Mononuclear cell (primary cell): ENCODE data around the gene NXNL2. TPM values are rescaled to one million over a fixed set of nuclear protein-coding genes. Genes with fewer than 3 reads are reported as not detected.

Source experiments
- H3K27me3 ChIP-seq: 2 replicates; pipeline ENCODE4 v1.6.0; 2011; ENCODE audit warnings: low read length, control low read depth; ENCODE audit not compliant: insufficient read depth
- H3K4me1 ChIP-seq: 2 replicates; pipeline ENCODE4 v1.5.1; 2011; ENCODE audit warnings: mild to moderate bottlenecking, low read length, control low read depth; ENCODE audit not compliant: insufficient read depth
- H3K4me3 ChIP-seq: 2 replicates; pipeline ENCODE4 v1.5.1; 2011; ENCODE audit warnings: mild to moderate bottlenecking, low read length, moderate library complexity
- H3K9me3 ChIP-seq: 2 replicates; pipeline ENCODE4 v1.5.1; 2011; ENCODE audit warnings: low read depth, mild to moderate bottlenecking, control low read depth, low read length
- total RNA-seq: library from RNA; depleted of rRNA; stranded (reverse); fragments of >200 nt; gene quantifications from one replicate; pipeline ENCODE4 v1.2.3, GENCODE V29; 2012

NXNL2 gene
- total RNA-seq, 1 donor = not detected

DNA sequence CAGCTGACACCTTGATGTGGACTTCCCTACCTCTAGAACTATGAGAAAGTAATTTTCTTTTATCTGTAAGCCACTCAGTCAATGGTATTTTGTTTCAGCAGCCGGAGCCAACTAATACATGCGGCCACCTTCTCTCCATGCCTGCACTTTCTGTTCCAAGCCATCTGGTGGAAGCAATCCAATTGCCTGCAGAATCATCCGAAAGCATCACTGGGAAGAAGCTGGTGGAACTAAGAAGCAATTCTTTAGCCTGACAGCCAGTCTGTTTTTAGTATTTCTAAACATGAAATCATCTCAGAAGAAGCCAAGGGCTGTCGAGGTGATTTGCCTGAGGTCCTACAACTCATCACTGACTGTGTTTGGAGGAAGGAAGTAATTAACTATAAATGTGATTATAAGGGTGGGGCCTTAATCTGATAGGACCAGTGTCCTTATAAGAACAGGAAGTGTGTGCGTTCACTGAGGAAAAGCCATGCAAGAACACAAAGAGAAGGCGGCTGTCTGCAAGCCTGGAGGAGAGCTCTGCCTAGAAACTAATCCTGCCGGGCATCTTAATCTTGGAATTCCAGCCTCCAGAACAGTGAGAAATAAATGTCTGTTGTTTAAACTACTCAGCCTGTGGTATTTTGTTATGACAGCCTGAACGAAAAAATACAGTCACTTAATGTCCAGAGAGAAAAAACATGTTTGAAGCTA is 49.1 kb downstream of the NXNL2 start:
- H3K4me3 ChIP-seq = no peak overlapping the region
- H3K27me3 ChIP-seq = no peaks in the 10 kb centered on the region
- peaks cover 9% of the 10 kb centered on the region for H3K4me1 ChIP-seq
- H3K9me3 ChIP-seq = no peaks in the 10 kb centered on the region

DNA sequence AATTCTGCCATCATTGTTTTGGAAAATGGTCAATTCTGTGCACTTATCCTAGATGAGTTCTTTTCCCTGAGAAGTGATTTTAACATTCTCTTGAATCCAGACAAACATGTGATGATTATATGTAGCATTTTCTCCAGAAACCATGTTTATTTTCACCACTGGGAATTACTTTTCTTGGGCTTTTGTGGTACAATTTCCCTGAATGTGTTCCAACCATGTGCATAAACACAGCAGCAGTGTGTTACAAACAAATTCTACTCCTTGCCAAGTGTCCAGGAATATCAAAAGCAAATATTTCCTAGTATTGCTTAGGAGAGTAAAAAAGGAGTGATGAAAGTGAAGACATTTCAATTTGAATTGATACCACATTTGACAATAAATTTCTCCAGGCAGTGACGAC is 50.4 kb downstream of the NXNL2 start:
- H3K27me3 ChIP-seq = no peaks in the 10 kb centered on the region
- H3K4me1 ChIP-seq = peaks cover 9% of the 10 kb centered on the region
- H3K4me3 ChIP-seq = no peak overlapping the region
- no peaks in the 10 kb centered on the region for H3K9me3 ChIP-seq

DNA sequence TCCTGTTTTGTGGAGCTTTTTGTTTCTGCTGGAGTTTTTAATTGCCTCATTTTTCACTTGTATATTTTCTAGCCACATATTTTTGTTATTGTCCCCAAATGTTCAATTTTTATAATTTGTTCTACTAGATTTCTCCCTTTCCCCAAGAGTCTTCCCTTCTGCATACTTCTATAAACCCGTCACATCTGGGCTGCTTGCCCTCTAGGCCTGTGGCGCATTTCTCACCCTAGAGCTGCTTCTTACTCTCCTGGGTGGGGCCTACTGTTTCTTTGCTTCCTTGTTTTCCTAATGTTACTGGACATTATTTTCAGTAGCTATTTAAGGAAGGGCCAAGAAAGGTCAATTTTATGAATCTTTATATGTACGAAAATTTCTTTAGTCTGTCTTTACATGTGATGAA is 51.5 kb downstream of the NXNL2 start:
- Histone ChIP-seq H3K4me1 (peaks cover 9% of the 10 kb centered on the region), H3K27me3 (no peaks in the 10 kb centered on the region), H3K4me3 (no peak overlapping the region), H3K9me3 (no peaks in the 10 kb centered on the region)

DNA sequence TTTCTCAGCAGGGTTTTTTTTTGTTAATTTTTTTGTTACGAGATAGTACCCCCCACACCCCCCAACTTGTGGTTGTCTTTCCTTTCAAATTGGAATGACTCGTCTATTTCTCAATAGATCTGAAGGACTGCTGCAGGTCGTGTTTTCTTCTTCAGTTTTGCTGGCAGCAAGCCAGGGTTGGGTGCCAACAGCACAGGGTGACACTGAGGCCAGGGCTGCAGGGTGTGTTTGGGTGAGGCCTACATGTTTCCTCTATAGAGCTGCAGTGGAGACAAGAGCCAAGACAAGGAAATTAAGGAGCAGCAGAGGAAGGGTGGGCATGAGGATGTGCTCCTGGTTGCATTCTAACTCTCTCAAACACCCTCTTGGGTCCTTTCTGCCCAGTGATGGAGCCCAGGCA is 52.2 kb downstream of the NXNL2 start:
- Histone ChIP-seq H3K4me1 (peaks cover 9% of the 10 kb centered on the region), H3K27me3 (no peaks in the 10 kb centered on the region), H3K9me3 (no peaks in the 10 kb centered on the region), H3K4me3 (no peak overlapping the region)

DNA sequence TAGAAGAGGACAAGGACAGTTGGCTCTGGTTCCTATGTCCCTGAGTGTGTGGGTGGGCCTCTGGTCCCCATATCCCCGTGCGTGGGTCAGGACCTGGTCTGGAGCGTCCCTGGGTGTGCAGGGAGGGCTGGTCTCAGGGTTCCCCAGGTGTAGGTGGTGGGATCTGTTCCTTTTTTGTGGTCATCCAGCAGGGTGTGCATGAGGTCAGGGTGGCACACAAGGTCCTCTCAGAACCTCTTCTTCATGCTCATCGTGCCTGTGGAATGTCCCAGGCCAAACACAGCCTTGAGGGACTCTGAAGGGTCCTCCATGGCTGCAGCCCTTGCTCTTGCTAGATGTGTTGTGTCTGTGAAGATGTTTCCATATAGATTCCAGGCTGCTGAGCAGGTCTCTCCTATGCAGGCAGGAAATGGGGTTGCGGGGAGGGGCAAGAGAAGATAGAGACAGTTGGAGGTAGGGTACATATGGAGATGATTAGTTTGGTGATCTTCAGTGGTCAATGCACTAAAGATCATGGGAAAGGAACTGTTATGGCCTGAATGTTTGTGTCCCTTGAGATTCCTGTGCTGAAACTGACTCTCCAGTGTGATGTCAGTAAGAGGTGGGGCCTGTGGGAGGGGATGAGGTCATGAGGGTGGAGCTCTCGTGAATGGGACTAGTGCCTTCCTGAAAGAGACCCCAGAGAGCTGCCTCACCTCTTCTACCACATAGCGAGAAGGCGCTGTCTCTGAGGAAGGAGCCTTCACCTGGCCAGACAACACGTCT is 53.1 kb downstream of the NXNL2 start:
- Histone ChIP-seq H3K4me3 (no peak overlapping the region), H3K4me1 (peaks cover 9% of the 10 kb centered on the region), H3K9me3 (no peaks in the 10 kb centered on the region)

DNA sequence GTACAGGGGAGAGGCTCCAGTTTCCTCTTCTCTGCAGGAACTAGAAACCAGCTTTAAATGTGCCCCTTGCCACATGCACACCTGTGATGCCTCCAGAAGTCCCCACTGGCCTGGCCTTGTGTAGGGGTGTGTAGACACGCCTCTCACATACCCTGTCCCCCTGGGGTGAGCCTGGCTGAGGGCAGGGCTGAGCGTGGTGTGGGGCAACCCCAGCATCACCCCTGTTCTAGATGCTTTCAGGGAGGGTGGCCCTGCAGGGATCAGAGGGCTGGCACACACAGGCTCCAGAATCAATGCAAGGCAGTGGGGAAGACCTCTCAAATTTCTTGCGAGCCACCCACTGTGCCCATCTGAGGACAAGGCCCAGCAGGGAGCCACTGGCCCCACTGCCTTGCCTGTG is 54.7 kb downstream of the NXNL2 start:
- H3K4me3 ChIP-seq = no peak overlapping the region
- H3K27me3 ChIP-seq = no peaks in the 10 kb centered on the region
- H3K9me3 ChIP-seq = no peaks in the 10 kb centered on the region
- H3K4me1 ChIP-seq = no peaks in the 10 kb centered on the region

More for the DNA sequence above, 53.1 kb downstream of the NXNL2 start:
- H3K27me3 ChIP-seq = no peaks in the 10 kb centered on the region

DNA sequence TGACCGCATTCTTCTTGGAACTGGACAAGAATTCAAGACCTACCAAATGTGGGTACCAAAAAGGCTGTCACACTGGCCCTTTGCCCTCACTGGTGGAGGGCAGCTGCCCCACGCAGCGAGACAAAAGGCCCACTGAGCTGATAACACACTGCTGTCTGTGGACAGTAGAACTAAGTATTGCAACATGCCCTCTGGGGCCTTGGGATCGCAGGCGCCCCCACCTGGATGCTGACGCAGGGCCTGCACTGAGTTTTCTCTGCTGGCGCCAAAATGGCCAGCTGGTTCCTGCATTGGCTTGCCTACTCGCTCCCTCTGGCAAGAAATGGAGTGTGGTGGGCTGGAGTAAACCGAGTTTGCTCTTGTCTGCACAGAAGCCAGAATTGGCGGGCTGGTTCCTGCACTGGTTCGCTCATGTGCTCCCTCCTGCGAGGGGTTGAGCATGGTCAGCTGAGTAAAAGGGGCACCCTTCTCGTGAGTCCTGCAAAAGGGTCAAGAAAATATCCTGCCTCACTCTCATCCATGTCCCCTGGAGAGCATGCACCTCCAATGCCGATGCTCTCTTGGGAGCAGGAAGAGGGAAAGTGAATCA is 55.7 kb downstream of the NXNL2 start:
- H3K27me3 ChIP-seq = no peaks in the 10 kb centered on the region

DNA sequence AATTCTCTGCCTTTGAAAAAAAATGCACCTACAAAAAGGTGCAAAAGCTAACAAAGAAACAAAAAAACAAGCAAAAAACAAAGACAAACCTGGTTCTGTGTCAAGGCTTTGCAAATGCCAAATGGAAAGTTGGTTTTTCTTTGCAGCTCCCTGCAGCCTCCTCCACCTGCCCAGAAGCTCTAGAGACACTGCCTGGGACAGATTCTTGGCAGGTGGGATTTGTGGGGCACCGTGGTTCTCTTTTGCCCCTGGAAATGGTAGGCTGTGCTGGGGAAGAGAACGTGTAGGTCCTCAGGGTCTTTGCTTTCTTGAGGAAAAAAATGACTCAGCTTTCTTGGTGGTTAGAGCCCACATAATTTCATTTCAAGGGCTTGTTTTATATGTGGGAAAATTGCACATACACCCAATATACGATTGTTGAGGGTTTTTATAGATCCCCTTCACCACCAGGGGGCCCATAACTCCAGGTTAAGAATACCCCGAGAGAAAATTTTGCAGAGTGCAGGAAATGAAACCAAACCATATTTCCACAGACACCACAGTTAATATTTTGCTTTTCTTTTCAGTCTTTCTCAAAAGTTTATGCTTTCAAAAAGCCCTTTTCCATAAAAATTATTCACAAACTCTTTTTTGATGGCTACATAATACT is 58.7 kb downstream of the NXNL2 start:
- H3K27me3 ChIP-seq = no peaks in the 10 kb centered on the region
- H3K4me3 ChIP-seq = no peak overlapping the region
- H3K9me3 ChIP-seq = no peaks in the 10 kb centered on the region
- H3K4me1 ChIP-seq = no peaks in the 10 kb centered on the region

More for the DNA sequence above, 55.7 kb downstream of the NXNL2 start:
- Histone ChIP-seq H3K4me3 (no peak overlapping the region), H3K4me1 (no peaks in the 10 kb centered on the region), H3K9me3 (no peaks in the 10 kb centered on the region)

Other genes with a start within 250 kb of the NXNL2 start
- gene SPIN1, start 146.7 kb upstream of the NXNL2 start, total RNA-seq = 33.1 TPM